ENCODE data around the gene ABCC9.

ABCC9 gene

GRCh38 chr12:21940549-21941505 lies at the start of gene ABCC9:
Gene ABCC9 (minus strand): TSS chr12:21941426. CDS start chr12:21936674, 4,752 bp downstream.
- no peaks in the 10 kb centered on the region for H3K79me2 ChIP-seq (ENCODE audit: control insufficient read depth, insufficient read depth, low read length, unreplicated experiment)
- peak within 1 kb of the TSS; percentile 83 for H3K4me3 ChIP-seq (ENCODE audit: low read depth, low read length)
- H3K27ac ChIP-seq (ENCODE audit: low read depth, low read length): peak within 1 kb of the TSS; percentile 30
- H3K36me3 ChIP-seq (ENCODE audit: insufficient read depth, low read length): no peaks in the 10 kb centered on the region; the same call in 1 of the 2 replicates
- H3K27me3 ChIP-seq (ENCODE audit: insufficient read depth, low read length): no peaks in the 10 kb centered on the region
- H3K4me1 ChIP-seq (ENCODE audit: control insufficient read depth, insufficient read depth, low read length, unreplicated experiment): peaks cover 20% of the 10 kb centered on the region
- peak within 1 kb of the TSS; percentile 99 for H2AFZ ChIP-seq (ENCODE audit: low read length, unreplicated experiment)

- no peak overlapping the region for H3K4me3 ChIP-seq (ENCODE audit: low read depth, low read length)
- peak overlapping the region; percentile 93 for H2AFZ ChIP-seq (ENCODE audit: low read length, unreplicated experiment)
- H3K4me1 ChIP-seq (ENCODE audit: control insufficient read depth, insufficient read depth, low read length, unreplicated experiment): peaks cover 4% of the 10 kb centered on the region
- no peak overlapping the region for H3K27ac ChIP-seq (ENCODE audit: low read depth, low read length)
- no peaks in the 10 kb centered on the region for H3K79me2 ChIP-seq (ENCODE audit: control insufficient read depth, insufficient read depth, low read length, unreplicated experiment)
- no peaks in the 10 kb centered on the region for H3K36me3 ChIP-seq (ENCODE audit: insufficient read depth, low read length)
- no peaks in the 10 kb centered on the region for H3K27me3 ChIP-seq (ENCODE audit: insufficient read depth, low read length)
Observed at GRCh38 chr12:21989819-21990412, 48.7 kb upstream of the ABCC9 start.

- no peak overlapping the region for H3K4me3 ChIP-seq (ENCODE audit: low read depth, low read length)
- H3K79me2 ChIP-seq (ENCODE audit: control insufficient read depth, insufficient read depth, low read length, unreplicated experiment): no peaks in the 10 kb centered on the region
- H2AFZ ChIP-seq (ENCODE audit: low read length, unreplicated experiment): no peak overlapping the region
- no peaks in the 10 kb centered on the region for H3K36me3 ChIP-seq (ENCODE audit: insufficient read depth, low read length)
- no peak overlapping the region for H3K27ac ChIP-seq (ENCODE audit: low read depth, low read length)
- H3K4me1 ChIP-seq (ENCODE audit: control insufficient read depth, insufficient read depth, low read length, unreplicated experiment): peaks cover 4% of the 10 kb centered on the region
- no peaks in the 10 kb centered on the region for H3K27me3 ChIP-seq (ENCODE audit: insufficient read depth, low read length)
Observed at GRCh38 chr12:21988619-21989018, 47.4 kb upstream of the ABCC9 start.

GRCh38 chr12:21987755-21988154 lies 46.5 kb upstream of the ABCC9 start:
- H2AFZ ChIP-seq (ENCODE audit: low read length, unreplicated experiment): no peak overlapping the region
- H3K27ac ChIP-seq (ENCODE audit: low read depth, low read length): no peak overlapping the region
- no peak overlapping the region for H3K4me3 ChIP-seq (ENCODE audit: low read depth, low read length)
- no peaks in the 10 kb centered on the region for H3K79me2 ChIP-seq (ENCODE audit: control insufficient read depth, insufficient read depth, low read length, unreplicated experiment)
- peaks cover 4% of the 10 kb centered on the region for H3K4me1 ChIP-seq (ENCODE audit: control insufficient read depth, insufficient read depth, low read length, unreplicated experiment)
- H3K36me3 ChIP-seq (ENCODE audit: insufficient read depth, low read length): no peaks in the 10 kb centered on the region
- no peaks in the 10 kb centered on the region for H3K27me3 ChIP-seq (ENCODE audit: insufficient read depth, low read length)

GRCh38 chr12:21985155-21985554 lies 43.9 kb upstream of the ABCC9 start:
- Histone ChIP-seq H3K4me3 (ENCODE audit: low read depth, low read length) (no peak overlapping the region), H3K27me3 (ENCODE audit: insufficient read depth, low read length) (no peaks in the 10 kb centered on the region), H3K4me1 (ENCODE audit: control insufficient read depth, insufficient read depth, low read length, unreplicated experiment) (peaks cover 4% of the 10 kb centered on the region), H3K36me3 (ENCODE audit: insufficient read depth, low read length) (no peaks in the 10 kb centered on the region), H2AFZ (ENCODE audit: low read length, unreplicated experiment) (no peak overlapping the region), H3K27ac (ENCODE audit: low read depth, low read length) (no peak overlapping the region), H3K79me2 (ENCODE audit: control insufficient read depth, insufficient read depth, low read length, unreplicated experiment) (no peaks in the 10 kb centered on the region)

- H2AFZ ChIP-seq (ENCODE audit: low read length, unreplicated experiment): no peak overlapping the region
- H3K4me3 ChIP-seq (ENCODE audit: low read depth, low read length): no peak overlapping the region
- peaks cover under 1% of the 10 kb centered on the region for H3K4me1 ChIP-seq (ENCODE audit: control insufficient read depth, insufficient read depth, low read length, unreplicated experiment)
- H3K27me3 ChIP-seq (ENCODE audit: insufficient read depth, low read length): no peaks in the 10 kb centered on the region
- no peak overlapping the region for H3K27ac ChIP-seq (ENCODE audit: low read depth, low read length)
- H3K36me3 ChIP-seq (ENCODE audit: insufficient read depth, low read length): no peaks in the 10 kb centered on the region
- no peaks in the 10 kb centered on the region for H3K79me2 ChIP-seq (ENCODE audit: control insufficient read depth, insufficient read depth, low read length, unreplicated experiment)
Observed at GRCh38 chr12:21984375-21984774, 43.1 kb upstream of the ABCC9 start.

GRCh38 chr12:21983095-21983494 lies 41.9 kb upstream of the ABCC9 start:
- Histone ChIP-seq H3K4me1 (ENCODE audit: control insufficient read depth, insufficient read depth, low read length, unreplicated experiment) (no peaks in the 10 kb centered on the region), H3K36me3 (ENCODE audit: insufficient read depth, low read length) (no peaks in the 10 kb centered on the region), H3K27me3 (ENCODE audit: insufficient read depth, low read length) (no peaks in the 10 kb centered on the region), H3K4me3 (ENCODE audit: low read depth, low read length) (no peak overlapping the region), H3K79me2 (ENCODE audit: control insufficient read depth, insufficient read depth, low read length, unreplicated experiment) (no peaks in the 10 kb centered on the region), H2AFZ (ENCODE audit: low read length, unreplicated experiment) (no peak overlapping the region), H3K27ac (ENCODE audit: low read depth, low read length) (no peak overlapping the region)

GRCh38 chr12:21980544-21980943 lies 39.3 kb upstream of the ABCC9 start:
- no peaks in the 10 kb centered on the region for H3K27me3 ChIP-seq (ENCODE audit: insufficient read depth, low read length)

GRCh38 chr12:21975293-21975692 lies 34.1 kb upstream of the ABCC9 start:
- H2AFZ ChIP-seq (ENCODE audit: low read length, unreplicated experiment): no peak overlapping the region
- no peaks in the 10 kb centered on the region for H3K79me2 ChIP-seq (ENCODE audit: control insufficient read depth, insufficient read depth, low read length, unreplicated experiment)
- H3K4me1 ChIP-seq (ENCODE audit: control insufficient read depth, insufficient read depth, low read length, unreplicated experiment): peaks cover 5% of the 10 kb centered on the region
- no peak overlapping the region for H3K27ac ChIP-seq (ENCODE audit: low read depth, low read length)
- no peaks in the 10 kb centered on the region for H3K36me3 ChIP-seq (ENCODE audit: insufficient read depth, low read length)
- H3K27me3 ChIP-seq (ENCODE audit: insufficient read depth, low read length): no peaks in the 10 kb centered on the region
- no peak overlapping the region for H3K4me3 ChIP-seq (ENCODE audit: low read depth, low read length)

More at GRCh38 chr12:21980544-21980943, 39.3 kb upstream of the ABCC9 start:
- H3K36me3 ChIP-seq (ENCODE audit: insufficient read depth, low read length): no peaks in the 10 kb centered on the region
- no peaks in the 10 kb centered on the region for H3K4me1 ChIP-seq (ENCODE audit: control insufficient read depth, insufficient read depth, low read length, unreplicated experiment)
- no peaks in the 10 kb centered on the region for H3K79me2 ChIP-seq (ENCODE audit: control insufficient read depth, insufficient read depth, low read length, unreplicated experiment)
- H3K4me3 ChIP-seq (ENCODE audit: low read depth, low read length): no peak overlapping the region
- H2AFZ ChIP-seq (ENCODE audit: low read length, unreplicated experiment): no peak overlapping the region
- no peak overlapping the region for H3K27ac ChIP-seq (ENCODE audit: low read depth, low read length)

GRCh38 chr12:21973221-21973620 lies 32.0 kb upstream of the ABCC9 start:
- Histone ChIP-seq H3K36me3 (ENCODE audit: insufficient read depth, low read length) (no peaks in the 10 kb centered on the region), H3K27ac (ENCODE audit: low read depth, low read length) (no peak overlapping the region), H3K4me3 (ENCODE audit: low read depth, low read length) (no peak overlapping the region), H3K79me2 (ENCODE audit: control insufficient read depth, insufficient read depth, low read length, unreplicated experiment) (no peaks in the 10 kb centered on the region), H3K27me3 (ENCODE audit: insufficient read depth, low read length) (no peaks in the 10 kb centered on the region), H3K4me1 (ENCODE audit: control insufficient read depth, insufficient read depth, low read length, unreplicated experiment) (peaks cover 5% of the 10 kb centered on the region), H2AFZ (ENCODE audit: low read length, unreplicated experiment) (no peak overlapping the region)

- H3K27ac ChIP-seq (ENCODE audit: low read depth, low read length): no peak overlapping the region
- H3K27me3 ChIP-seq (ENCODE audit: insufficient read depth, low read length): no peaks in the 10 kb centered on the region
- H2AFZ ChIP-seq (ENCODE audit: low read length, unreplicated experiment): no peak overlapping the region
- no peak overlapping the region for H3K4me3 ChIP-seq (ENCODE audit: low read depth, low read length)
- no peaks in the 10 kb centered on the region for H3K79me2 ChIP-seq (ENCODE audit: control insufficient read depth, insufficient read depth, low read length, unreplicated experiment)
- peaks cover 5% of the 10 kb centered on the region for H3K4me1 ChIP-seq (ENCODE audit: control insufficient read depth, insufficient read depth, low read length, unreplicated experiment)
- no peaks in the 10 kb centered on the region for H3K36me3 ChIP-seq (ENCODE audit: insufficient read depth, low read length)
Observed at GRCh38 chr12:21972055-21972454, 30.8 kb upstream of the ABCC9 start.

Data from ACC112 (cell line).